ENCODE measurements around the gene CHD8. TPM values are rescaled to one million over a fixed set of nuclear protein-coding genes. Genes with fewer than 3 reads are reported as not detected.

CHD8 gene
- total and polyA plus RNA-seq, 2 of the 13 experiments (the other 11 are each of a cell fraction or from before 2014, with no cell fraction given), result 35.1 to 79.6 TPM

- TF ChIP-seq ZNF143 (CRISPR knock-in tag; IDR thresholded peaks at IDR 0.05) (no peak), EHMT2 (IDR thresholded peaks at IDR 0.05; ENCODE audit: borderline replicate concordance, low read depth, low read length) (no peak), ZNF605 (CRISPR knock-in tag; IDR thresholded peaks at IDR 0.05) (no peak), ZNF207 (IDR thresholded peaks at IDR 0.05; ENCODE audit: borderline replicate concordance) (no peak), SMARCC2 (IDR thresholded peaks at IDR 0.05) (0 out of 2 replicates have a peak, but pooled peaks have one; percentile 54), ATF4 (CRISPR knock-in tag; IDR thresholded peaks at IDR 0.05) (0 out of 4 replicates have a peak, but pooled peaks of 1 of the 2 experiments have one; percentile 23), ZBTB20 (CRISPR knock-in tag; IDR thresholded peaks at IDR 0.05; ENCODE audit: borderline replicate concordance, low read depth) (peak; percentile 43; the same call in 1 of the 2 replicates), ZNF512B (CRISPR knock-in tag; IDR thresholded peaks at IDR 0.05; ENCODE audit: borderline replicate concordance) (no peak; the same call in 1 of the 2 replicates), MYC (CRISPR knock-in tag; IDR thresholded peaks at IDR 0.05; ENCODE audit: borderline replicate concordance) (no peak), BCL3 (CRISPR knock-in tag; IDR thresholded peaks at IDR 0.05) (no peak), SOX5 (CRISPR knock-in tag; IDR thresholded peaks at IDR 0.05; ENCODE audit: borderline replicate concordance) (0 out of 2 replicates have a peak, but pooled peaks have one; percentile 2), KDM2A (CRISPR knock-in tag; IDR thresholded peaks at IDR 0.05; ENCODE audit: borderline replicate concordance, low read depth) (no peak), DRAP1 (CRISPR knock-in tag; IDR thresholded peaks at IDR 0.05) (peak; percentile 72), ZNF672 (CRISPR knock-in tag; IDR thresholded peaks at IDR 0.05) (no peak), ZNF546 (CRISPR knock-in tag; conservative IDR thresholded peaks at IDR 0.05) (0 out of 2 replicates have a peak, but pooled peaks have one; percentile 8), ELF3 (CRISPR knock-in tag; IDR thresholded peaks at IDR 0.05) (0 out of 2 replicates have a peak, but pooled peaks have one; percentile 11), FOXK2 (IDR thresholded peaks at IDR 0.05) (0 out of 2 replicates have a peak, but pooled peaks have one; percentile 94), SKIL (CRISPR knock-in tag; IDR thresholded peaks at IDR 0.05; ENCODE audit: borderline replicate concordance) (no peak), KLF11 (CRISPR knock-in tag; IDR thresholded peaks at IDR 0.05) (peak; percentile 74; the same call in 1 of the 2 replicates), PREB (CRISPR knock-in tag; IDR thresholded peaks at IDR 0.05) (no peak)
Measured at GRCh38 chr14:21475767-21476522, 20.0 kb upstream of the CHD8 start (continued).
